H1 (cell line): Measurements from ENCODE around the gene NEDD4. TPM values are rescaled to one million over a fixed set of nuclear protein-coding genes. Genes with fewer than 3 reads are reported as not detected.

Source experiments
- CTCF ChIA-PET: fragments of 300-600 bp; sonication (Branson Sonifier 250); formaldehyde crosslinking; loops from one replicate; lab custom pipeline; 2021; ENCODE audit not compliant: partially characterized antibody; lab: Charles Lee
- POLR2A ChIA-PET: fragments of 300-600 bp; sonication (Branson Sonifier 250); formaldehyde crosslinking; loops from one replicate; lab custom pipeline; 2021; ENCODE audit warnings: inconsistent platforms; ENCODE audit not compliant: partially characterized antibody; lab: Charles Lee
- DNase-seq, 2 experiments: peaks; one replicate each; pipeline versions ENCODE4 v3.0.0 to v3.0.0-alpha.2; 2010 to 2022; ENCODE audit warnings: low spot score in 2 of 2, low read depth in 1 of 2, mixed read lengths in 1 of 2
- FAIRE-seq: peaks from 2 replicates; lab custom pipeline; 2011; peaks lifted over from hg19 to GRCh38; lab: Jason Lieb, UNC
- H2AFZ ChIP-seq: 2 replicates; pipeline ENCODE4 v1.8.1; 2012; ENCODE audit warnings: low read length, inconsistent platforms
- H2AK5ac ChIP-seq: 2 replicates; pipeline ENCODE4 v1.6.1; 2013; ENCODE audit warnings: low read depth, low read length
- H2BK120ac ChIP-seq: replicated peaks from 2 replicates; pipeline ENCODE3; 2013; ENCODE audit warnings: low read depth, low read length, inconsistent platforms
- H2BK12ac ChIP-seq: 2 replicates; pipeline ENCODE4 v1.6.1; 2013; ENCODE audit warnings: low read depth, low read length
- H2BK15ac ChIP-seq: 2 replicates; pipeline ENCODE4 v1.6.1; 2013; ENCODE audit warnings: low read length
- H2BK20ac ChIP-seq: 2 replicates; pipeline ENCODE4 v1.6.1; 2013; ENCODE audit warnings: low read length
- H2BK5ac ChIP-seq: 2 replicates; pipeline ENCODE4 v1.6.1; 2013; ENCODE audit warnings: low read depth, low read length
- H3K14ac ChIP-seq: 2 replicates; pipeline ENCODE4 v1.6.1; 2013; ENCODE audit warnings: inconsistent platforms; ENCODE audit not compliant: insufficient read length
- H3K18ac ChIP-seq: 2 replicates; pipeline ENCODE4 v1.6.1; 2013; ENCODE audit warnings: low read length; ENCODE audit errors: extremely low read depth
- H3K23ac ChIP-seq: 2 replicates; pipeline ENCODE4 v1.6.1; 2013; ENCODE audit warnings: inconsistent platforms; ENCODE audit not compliant: insufficient read length
- H3K23me2 ChIP-seq: 2 replicates; pipeline ENCODE4 v1.6.1; 2013; ENCODE audit warnings: low read depth, low read length
- H3K27ac ChIP-seq: 2 replicates; pipeline ENCODE4 v1.6.1; 2011; ENCODE audit warnings: low read depth, low read length, inconsistent platforms
- H3K27me3 ChIP-seq, 4 experiments: replicated peaks in 1 of 4; 1 replicate in 1 of 4; 2 replicates in 3 of 4; pipeline versions ENCODE4 v1.6.1 to v1.8.1; 2011 to 2013; ENCODE audit warnings: low read length in 3 of 4, mild to moderate bottlenecking in 3 of 4, inconsistent platforms in 2 of 4, mixed read lengths in 2 of 4, moderate library complexity in 1 of 4; ENCODE audit not compliant: control insufficient read depth in 3 of 4, insufficient read depth in 3 of 4; ENCODE audit errors: extremely low read depth in 1 of 4
- H3K36me3 ChIP-seq, 4 experiments: 2 replicates each; pipeline versions ENCODE4 v1.6.1 to v1.8.1; 2011 to 2013; ENCODE audit warnings: mild to moderate bottlenecking in 4 of 4, low read length in 3 of 4, moderate library complexity in 2 of 4, control low read depth in 1 of 4, inconsistent platforms in 1 of 4; ENCODE audit not compliant: insufficient read depth in 4 of 4, control insufficient read depth in 2 of 4
- H3K4ac ChIP-seq: replicated peaks from 2 replicates; pipeline ENCODE3; 2013; ENCODE audit warnings: low read length, low read depth, mixed read lengths, inconsistent platforms; ENCODE audit not compliant: insufficient read length
- H3K4me1 ChIP-seq, 4 experiments: replicated peaks in 1 of 4; 1 replicate in 1 of 4; 2 replicates in 3 of 4; pipeline versions ENCODE4 v1.6.1 to v1.8.1; 2011 to 2013; ENCODE audit warnings: low read length in 3 of 4, inconsistent platforms in 2 of 4, mixed read lengths in 1 of 4; ENCODE audit not compliant: insufficient read depth in 4 of 4, control insufficient read depth in 3 of 4
- H3K4me2 ChIP-seq, 2 experiments: 2 replicates each; pipeline versions ENCODE4 v1.6.1 to v1.8.1; 2011 to 2013; ENCODE audit warnings: low read depth in 2 of 2, low read length in 2 of 2, control low read depth in 1 of 2, inconsistent platforms in 1 of 2, mild to moderate bottlenecking in 1 of 2; ENCODE audit not compliant: insufficient read depth in 1 of 2
- H3K4me3 ChIP-seq, 4 experiments: fragments of 200-600, 300-600 bp in 1 of 4; sonication (generic), shearing (Covaris generic), sonication (Bioruptor Twin) in 1 of 4; 2 replicates each; pipeline versions ENCODE4 v1.5.1 to v1.8.1; 2011 to 2016; ENCODE audit warnings: low read length in 4 of 4, low read depth in 3 of 4, control low read depth in 2 of 4, inconsistent platforms in 2 of 4, mild to moderate bottlenecking in 2 of 4, mixed read lengths in 1 of 4, moderate library complexity in 1 of 4; ENCODE audit not compliant: insufficient read depth in 2 of 4; ENCODE audit errors: extremely low read depth in 1 of 4
- H3K56ac ChIP-seq: replicated peaks from 2 replicates; pipeline ENCODE3; 2013; ENCODE audit warnings: low read depth, mild to moderate bottlenecking, mixed read lengths, low read length, inconsistent platforms; ENCODE audit not compliant: insufficient read length
- H3K79me1 ChIP-seq: 2 replicates; pipeline ENCODE4 v1.6.1; 2013; ENCODE audit warnings: low read depth, low read length, control low read depth
- H3K79me2 ChIP-seq, 2 experiments: 2 replicates each; pipeline versions ENCODE4 v1.6.1 to v1.8.1; 2012 to 2013; ENCODE audit warnings: low read length in 2 of 2, mild to moderate bottlenecking in 2 of 2, inconsistent platforms in 1 of 2; ENCODE audit not compliant: insufficient read depth in 2 of 2, control insufficient read depth in 1 of 2
- H3K9ac ChIP-seq, 4 experiments: replicated peaks in 1 of 4; 1 replicate in 1 of 4; 2 replicates in 3 of 4; pipeline versions ENCODE4 v1.6.1 to v1.8.1; 2011 to 2013; ENCODE audit warnings: low read depth in 3 of 4, low read length in 3 of 4, control low read depth in 2 of 4, mild to moderate bottlenecking in 2 of 4, moderate library complexity in 2 of 4, inconsistent platforms in 1 of 4; ENCODE audit errors: extremely low read depth in 1 of 4
- H3K9me3 ChIP-seq, 2 experiments: 2 replicates each; pipeline versions ENCODE4 v1.6.1 to v1.8.1; 2012 to 2013; ENCODE audit warnings: mild to moderate bottlenecking in 2 of 2, moderate library complexity in 2 of 2, control low read depth in 1 of 2, inconsistent platforms in 1 of 2, low read depth in 1 of 2, low read length in 1 of 2, mixed read lengths in 1 of 2; ENCODE audit not compliant: insufficient read depth in 2 of 2
- H4K20me1 ChIP-seq, 2 experiments: replicated peaks in 1 of 2; 2 replicates each; pipeline versions ENCODE3 to v1.8.1; 2011 to 2013; ENCODE audit warnings: inconsistent platforms in 2 of 2, low read length in 2 of 2, mild to moderate bottlenecking in 1 of 2; ENCODE audit not compliant: insufficient read depth in 2 of 2, control insufficient read depth in 1 of 2
- H4K5ac ChIP-seq: 2 replicates; pipeline ENCODE4 v1.6.1; 2013; ENCODE audit warnings: low read length, low read depth, mixed read lengths, inconsistent platforms; ENCODE audit not compliant: insufficient read length
- H4K8ac ChIP-seq: 2 replicates; pipeline ENCODE4 v1.8.0; 2013; ENCODE audit warnings: mild to moderate bottlenecking, moderate library complexity, low read length, inconsistent platforms; ENCODE audit not compliant: insufficient read depth; ENCODE audit errors: extremely low read depth
- H4K91ac ChIP-seq: replicated peaks from 2 replicates; pipeline ENCODE3; 2013; ENCODE audit warnings: low read length, mixed read lengths, inconsistent platforms; ENCODE audit not compliant: insufficient read length
- BCL11A ChIP-seq, 2 experiments: IDR thresholded peaks; one replicate each; pipeline ENCODE4 v1.6.1; 2011; ENCODE audit warnings: low read depth in 2 of 2, low read length in 2 of 2, mild to moderate bottlenecking in 2 of 2
- CTBP2 ChIP-seq: IDR thresholded peaks from 2 replicates; pipeline ENCODE4 v1.7.0; 2011; ENCODE audit warnings: borderline replicate concordance, mild to moderate bottlenecking, moderate library complexity, mixed read lengths, low read length; ENCODE audit not compliant: insufficient read depth, insufficient read length
- MAFK ChIP-seq: IDR thresholded peaks from 2 replicates; pipeline ENCODE4 v1.6.1; 2012; ENCODE audit warnings: low read depth, mild to moderate bottlenecking, improper control_type of control experiment, low read length
- NANOG ChIP-seq: IDR thresholded peaks from 2 replicates; pipeline ENCODE4 v1.6.1; 2011; ENCODE audit warnings: low read length, low read depth, mild to moderate bottlenecking, inconsistent platforms; ENCODE audit not compliant: insufficient read depth, poor library complexity, severe bottlenecking
- NRF1 ChIP-seq: IDR thresholded peaks from 2 replicates; pipeline ENCODE4 v1.6.1; 2011; ENCODE audit warnings: mild to moderate bottlenecking, low read depth, low read length, improper control_type of control experiment
- RAD21 ChIP-seq, 2 experiments: IDR thresholded peaks in 1 of 2; conservative IDR thresholded peaks in 1 of 2; 2 replicates each; pipeline ENCODE4 v1.6.1; 2011; ENCODE audit warnings: low read depth in 2 of 2, low read length in 2 of 2, improper control_type of control experiment in 1 of 2, inconsistent platforms in 1 of 2, mild to moderate bottlenecking in 1 of 2, moderate library complexity in 1 of 2
- RXRA ChIP-seq: IDR thresholded peaks from 2 replicates; pipeline ENCODE4 v1.6.1; 2011; ENCODE audit warnings: low read depth, mild to moderate bottlenecking, low read length, moderate library complexity; ENCODE audit not compliant: insufficient read depth
- TAF7 ChIP-seq: optimal IDR thresholded peaks from 2 replicates; pipeline ENCODE3; 2011; ENCODE audit warnings: low read depth, mild to moderate bottlenecking, inconsistent platforms, low read length, moderate library complexity, borderline replicate concordance
- WGBS, 2 experiments: shearing (Covaris generic) in 1 of 2; methylation state at CpG; one replicate each; pipeline versions ENCODE4 v1.1.6 to v1.1.7; 2013 to 2015; ENCODE audit warnings: low lambda C conversion rate in 2 of 2, mixed read lengths in 2 of 2, inconsistent platforms in 1 of 2, low coverage in 1 of 2, missing lambda C conversion rate in 1 of 2; ENCODE audit not compliant: insufficient replicate concordance in 2 of 2, insufficient coverage in 1 of 2, insufficient read length in 1 of 2; ENCODE audit errors: extremely low coverage in 1 of 2, missing lambda C conversion rate in 1 of 2; 5-methylcytosine and 5-hydroxymethylcytosine counted together
- polyA plus RNA-seq, 7 experiments: library from polyadenylated mRNA; depleted of rRNA in 3 of 7; stranded (reverse) in 5 of 7; unstranded in 2 of 7; fragments of >200 nt in 5 of 7; fragments of 200-250 nt in 2 of 7; gene quantifications; 1 replicate in 5 of 7; 2 replicates in 1 of 7; 4 replicates in 1 of 7; pipeline versions ENCODE4 v1.2.1 to v1.2.3, GENCODE V29; 2011 to 2013; ENCODE audit warnings: missing spikeins in 2 of 7, mixed read lengths in 2 of 7
- total RNA-seq: library from RNA; stranded (reverse); fragmentation: NEBNext Ultra II Directional; extraction: Animal tissue kit (Norgen Biotek cat#: 25700); gene quantifications from 2 replicates; pipeline ENCODE4 v1.2.1, GENCODE V29; 2021

The NEDD4 gene
- total and polyA plus RNA-seq, 2 of the 8 experiments (the other 6 are each of a cell fraction or from before 2014, with no cell fraction given) = 0.95 to 3.9 TPM

DNA sequence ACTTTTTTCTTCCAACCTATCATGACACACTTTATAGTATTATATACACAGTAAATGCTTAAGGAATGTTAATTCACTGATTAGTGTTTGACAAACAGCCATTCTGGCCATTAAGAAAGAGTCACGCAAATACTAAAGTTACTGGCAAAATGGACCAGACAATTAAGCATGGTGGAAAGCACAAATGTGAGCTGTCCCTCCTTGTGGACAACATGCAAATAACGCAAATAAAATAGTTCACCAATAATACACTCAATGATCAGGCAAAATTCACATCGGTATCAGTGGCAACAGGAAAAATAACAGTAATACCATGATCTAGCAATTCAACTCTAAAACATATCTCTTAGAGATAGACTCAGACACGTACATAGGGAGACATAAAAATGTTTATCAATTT lies 71.7 kb downstream of the NEDD4 start:
- no peak overlapping the region for H2BK120ac ChIP-seq
- H3K9me3 ChIP-seq = no peaks in the 10 kb centered on the region
- H3K4me2 ChIP-seq = no peak overlapping the region
- no peak overlapping the region for H3K9ac ChIP-seq
- H4K20me1 ChIP-seq = no peaks in the 10 kb centered on the region
- FAIRE-seq = no peak
- POLR2A ChIA-PET = no interaction called here
- no peak overlapping the region for H2BK20ac ChIP-seq
- no peak overlapping the region for H4K91ac ChIP-seq
- no peak overlapping the region for H3K23ac ChIP-seq
- H3K79me2 ChIP-seq = no peaks in the 10 kb centered on the region
- DNase-seq = no peak
- no peak overlapping the region for H3K4me3 ChIP-seq
- H3K23me2 ChIP-seq = no peaks in the 10 kb centered on the region
- no peak overlapping the region for H2BK15ac ChIP-seq
- 84% methylated on average over 4 of the region's 4 CpGs; no CpG with 5 or more reads in 1 of the 2 experiments for WGBS, 2 experiments
- H2BK5ac ChIP-seq = no peak overlapping the region
- H3K27me3 ChIP-seq = no peaks in the 10 kb centered on the region
- no peaks in the 10 kb centered on the region for H3K36me3 ChIP-seq
- no peaks in the 10 kb centered on the region for H3K79me1 ChIP-seq
- CTCF ChIA-PET = interaction anchor here (0.6 kb wide), 1 partner anchor 151 kb away, joined by 3 read pairs; no protein-coding TSS in a partner anchor
- H4K8ac ChIP-seq = no peak overlapping the region
- H3K4ac ChIP-seq = no peak overlapping the region
- no peak overlapping the region for H3K18ac ChIP-seq
- no peaks in the 10 kb centered on the region for H3K4me1 ChIP-seq
- H3K14ac ChIP-seq = no peak overlapping the region
- no peak overlapping the region for H3K27ac ChIP-seq
- no peak overlapping the region for H2BK12ac ChIP-seq
- no peak overlapping the region for H3K56ac ChIP-seq
- no peak overlapping the region for H4K5ac ChIP-seq
- H2AK5ac ChIP-seq = no peak overlapping the region
- no peak overlapping the region for H2AFZ ChIP-seq
- TF ChIP-seq MAFK (no peak), TAF7 (no peak), RXRA (no peak), RAD21 (IDR thresholded peaks at IDR 0.05 in 1 of 2, conservative IDR thresholded peaks at IDR 0.05 in 1 of 2; ENCODE audit: low read depth in 2 of 2, low read length in 2 of 2) (no peak), CTBP2 (no peak), NRF1 (no peak), NANOG (no peak), BCL11A (IDR thresholded peaks at IDR 0.05; ENCODE audit: low read depth in 2 of 2, low read length in 2 of 2) (no peak)
